Neural progenitor cell (in vitro differentiated cells): ENCODE data around the gene TFCP2L1. TPM values are rescaled to one million over a fixed set of nuclear protein-coding genes. Genes with fewer than 3 reads are reported as not detected.
"Not testable (repeated sequence)": the region's sequence is repeated elsewhere in the genome, so short reads cannot be mapped to it uniquely, and the experiment has no call there.

Experiments
- DNase-seq: peaks from one replicate; pipeline ENCODE4 v3.0.0-alpha.2; 2016; ENCODE audit warnings: low spot score
- H2AFZ ChIP-seq: fragments of 200-600 bp; sonication (generic); replicated peaks from 2 replicates; pipeline ENCODE4 v1.6.1; 2016; ENCODE audit warnings: antibody characterized with exemption
- H3F3A ChIP-seq: fragments of 200-600 bp; sonication (generic); 2 replicates; pipeline ENCODE4 v1.6.1; 2016; ENCODE audit warnings: antibody characterized with exemption, low read depth
- H3K27ac ChIP-seq: fragments of 200-600 bp; sonication (generic); 2 replicates; pipeline ENCODE4 v1.5.1; 2016; ENCODE audit warnings: mild to moderate bottlenecking
- H3K27me3 ChIP-seq: fragments of 200-600 bp; sonication (generic); 2 replicates; pipeline ENCODE4 v1.6.1; 2016; ENCODE audit warnings: mild to moderate bottlenecking, moderate library complexity
- H3K36me3 ChIP-seq: fragments of 200-600 bp; sonication (generic); 2 replicates; pipeline ENCODE4 v1.5.1; 2016
- H3K4me1 ChIP-seq: fragments of 200-600 bp; sonication (generic); 2 replicates; pipeline ENCODE4 v1.6.1; 2016; ENCODE audit warnings: mixed run types
- H3K4me2 ChIP-seq: fragments of 200-600 bp; sonication (generic); 2 replicates; pipeline ENCODE4 v1.6.1; 2016
- H3K4me3 ChIP-seq: fragments of 200-600 bp; sonication (generic); 2 replicates; pipeline ENCODE4 v1.5.1; 2016
- H3K79me2 ChIP-seq: fragments of 200-600 bp; sonication (generic); 2 replicates; pipeline ENCODE4 v1.6.1; 2016; ENCODE audit warnings: low read depth
- H3K9ac ChIP-seq: fragments of 200-600 bp; sonication (generic); 2 replicates; pipeline ENCODE4 v1.6.1; 2016
- H3K9me3 ChIP-seq: fragments of 200-600 bp; sonication (generic); 2 replicates; pipeline ENCODE4 v1.5.1; 2016; ENCODE audit warnings: low read depth
- H4K20me1 ChIP-seq: fragments of 200-600 bp; sonication (generic); 2 replicates; pipeline ENCODE4 v1.6.1; 2016; ENCODE audit warnings: low read depth
- H3K27ac Mint-ChIP-seq: 3 replicates; pipeline ENCODE4 v1.8.0; 2021; ENCODE audit warnings: mixed read lengths
- H3K27me3 Mint-ChIP-seq: 2 replicates; pipeline ENCODE4 v1.8.0; 2022; ENCODE audit warnings: low read depth, mild to moderate bottlenecking, inconsistent platforms, moderate library complexity, mixed read lengths; ENCODE audit not compliant: insufficient read depth
- H3K36me3 Mint-ChIP-seq: 3 replicates; pipeline ENCODE4 v1.8.0; 2021; ENCODE audit warnings: mixed read lengths
- H3K4me1 Mint-ChIP-seq: 3 replicates; pipeline ENCODE4 v1.8.0; 2021; ENCODE audit warnings: mixed read lengths
- H3K4me3 Mint-ChIP-seq: 3 replicates; pipeline ENCODE4 v1.8.0; 2021; ENCODE audit warnings: mild to moderate bottlenecking, moderate library complexity, mixed read lengths
- H3K9me3 Mint-ChIP-seq: 3 replicates; pipeline ENCODE4 v1.8.0; 2020; ENCODE audit warnings: mixed read lengths
- EZH2 ChIP-seq: fragments of 200-600 bp; sonication (generic); IDR thresholded peaks from 2 replicates; pipeline ENCODE4 v1.6.1; 2017; ENCODE audit warnings: antibody characterized with exemption, mild to moderate bottlenecking, moderate library complexity
- EZH2phosphoT487 ChIP-seq: fragments of 200-600 bp; sonication (generic); IDR thresholded peaks from 2 replicates; pipeline ENCODE4 v1.6.1; 2017; ENCODE audit warnings: antibody characterized with exemption
- total RNA-seq: library from RNA; depleted of rRNA; stranded (reverse); fragments of >200 nt; gene quantifications from 2 replicates; pipeline ENCODE4 v1.2.3, GENCODE V29; 2015; ENCODE audit warnings: low replicate concordance
- TF ChIP-seq, protein P1 (sequence below): fragments of 200-600 bp; sonication (generic); IDR thresholded peaks from 2 replicates; pipeline ENCODE4 v1.5.1; 2017; ENCODE audit warnings: antibody characterized with exemption, mild to moderate bottlenecking

The TFCP2L1 gene, protein sequence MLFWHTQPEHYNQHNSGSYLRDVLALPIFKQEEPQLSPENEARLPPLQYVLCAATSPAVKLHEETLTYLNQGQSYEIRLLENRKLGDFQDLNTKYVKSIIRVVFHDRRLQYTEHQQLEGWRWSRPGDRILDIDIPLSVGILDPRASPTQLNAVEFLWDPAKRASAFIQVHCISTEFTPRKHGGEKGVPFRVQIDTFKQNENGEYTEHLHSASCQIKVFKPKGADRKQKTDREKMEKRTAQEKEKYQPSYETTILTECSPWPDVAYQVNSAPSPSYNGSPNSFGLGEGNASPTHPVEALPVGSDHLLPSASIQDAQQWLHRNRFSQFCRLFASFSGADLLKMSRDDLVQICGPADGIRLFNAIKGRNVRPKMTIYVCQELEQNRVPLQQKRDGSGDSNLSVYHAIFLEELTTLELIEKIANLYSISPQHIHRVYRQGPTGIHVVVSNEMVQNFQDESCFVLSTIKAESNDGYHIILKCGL
- total RNA-seq = 0.04 and 0.06 TPM in 2 replicates

DNA sequence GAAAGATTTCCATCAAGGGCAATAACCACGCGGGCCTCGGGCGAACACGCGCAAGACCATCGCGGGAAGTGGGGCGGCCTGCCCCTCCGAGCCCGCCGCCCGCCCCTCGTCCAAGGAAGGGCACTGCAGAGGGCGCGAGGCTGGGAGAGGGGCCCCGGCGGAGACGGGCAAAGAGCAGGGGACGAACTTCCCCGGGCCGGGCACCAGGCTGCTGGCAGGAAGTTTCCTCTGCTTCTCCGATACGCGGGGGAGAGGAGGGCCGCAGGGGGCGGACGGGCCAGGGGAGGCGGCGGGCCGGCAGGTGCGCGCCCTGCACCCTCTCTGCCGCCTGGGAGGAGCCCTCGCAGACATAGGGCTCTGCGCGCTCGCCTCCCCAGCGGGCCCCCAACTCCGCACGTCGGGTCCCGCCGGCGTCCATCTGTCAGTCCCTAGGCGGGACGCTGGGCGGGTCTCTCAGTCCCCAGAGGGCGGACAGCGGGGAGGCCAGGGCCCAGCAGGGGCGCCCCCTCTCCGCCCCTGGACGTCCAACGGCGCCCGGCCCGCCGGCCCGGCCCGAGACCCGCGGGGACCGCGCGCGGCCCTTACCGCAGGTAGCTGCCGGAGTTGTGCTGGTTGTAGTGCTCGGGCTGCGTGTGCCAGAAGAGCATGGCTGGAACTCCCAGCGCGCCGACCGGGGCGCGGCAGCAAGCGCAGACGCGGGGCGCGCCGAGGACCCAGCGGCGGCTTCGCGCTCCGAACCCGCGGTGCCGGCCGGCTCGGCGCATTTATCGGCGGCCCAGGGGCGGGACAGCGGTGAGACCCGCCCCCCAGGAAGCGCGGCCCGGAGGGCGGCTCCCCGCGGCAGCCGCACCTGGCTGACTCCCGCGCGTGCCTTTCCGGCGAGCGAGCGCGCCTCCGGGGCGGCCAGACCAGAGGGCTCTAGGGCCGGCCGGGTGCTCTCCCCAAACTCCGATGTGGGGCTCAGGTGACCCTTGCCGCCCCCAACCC lies at the start of gene TFCP2L1:
TFCP2L1 (minus strand) TSS at position 740 of the 987 bp plus-strand sequence; CDS start at position 647, 93 bp downstream.
- TF ChIP-seq EZH2 = peak; percentile 89
- peak; percentile 85 for TF ChIP-seq EZH2phosphoT487
- TF ChIP-seq, protein P1, sequence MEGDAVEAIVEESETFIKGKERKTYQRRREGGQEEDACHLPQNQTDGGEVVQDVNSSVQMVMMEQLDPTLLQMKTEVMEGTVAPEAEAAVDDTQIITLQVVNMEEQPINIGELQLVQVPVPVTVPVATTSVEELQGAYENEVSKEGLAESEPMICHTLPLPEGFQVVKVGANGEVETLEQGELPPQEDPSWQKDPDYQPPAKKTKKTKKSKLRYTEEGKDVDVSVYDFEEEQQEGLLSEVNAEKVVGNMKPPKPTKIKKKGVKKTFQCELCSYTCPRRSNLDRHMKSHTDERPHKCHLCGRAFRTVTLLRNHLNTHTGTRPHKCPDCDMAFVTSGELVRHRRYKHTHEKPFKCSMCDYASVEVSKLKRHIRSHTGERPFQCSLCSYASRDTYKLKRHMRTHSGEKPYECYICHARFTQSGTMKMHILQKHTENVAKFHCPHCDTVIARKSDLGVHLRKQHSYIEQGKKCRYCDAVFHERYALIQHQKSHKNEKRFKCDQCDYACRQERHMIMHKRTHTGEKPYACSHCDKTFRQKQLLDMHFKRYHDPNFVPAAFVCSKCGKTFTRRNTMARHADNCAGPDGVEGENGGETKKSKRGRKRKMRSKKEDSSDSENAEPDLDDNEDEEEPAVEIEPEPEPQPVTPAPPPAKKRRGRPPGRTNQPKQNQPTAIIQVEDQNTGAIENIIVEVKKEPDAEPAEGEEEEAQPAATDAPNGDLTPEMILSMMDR = no peak
- H3K27me3 Mint-ChIP-seq = peaks cover 52% of the 10 kb centered on the region
- peaks cover 3% of the 10 kb centered on the region for H3K9me3 Mint-ChIP-seq
- H3K4me3 Mint-ChIP-seq = peak within 1 kb of the TSS; percentile 83
- Histone ChIP-seq H3K27ac (no peak within 1 kb of the TSS), H3K4me1 (no peaks in the 10 kb centered on the region), H3K4me2 (peak within 1 kb of the TSS; percentile 99), H4K20me1 (no peaks in the 10 kb centered on the region), H3K9me3 (no peaks in the 10 kb centered on the region), H3K79me2 (no peaks in the 10 kb centered on the region), H3K9ac (no peak within 1 kb of the TSS), H3K36me3 (no peaks in the 10 kb centered on the region), H2AFZ (peak within 1 kb of the TSS; percentile 99), H3K27me3 (peaks cover 65% of the 10 kb centered on the region), H3K4me3 (peak within 1 kb of the TSS; percentile 70), H3F3A (no peaks in the 10 kb centered on the region)
- no peak within 1 kb of the TSS for H3K27ac Mint-ChIP-seq
- DNase-seq = peak; percentile 67
- H3K36me3 Mint-ChIP-seq = no peaks in the 10 kb centered on the region
- H3K4me1 Mint-ChIP-seq = peaks cover 11% of the 10 kb centered on the region

DNA sequence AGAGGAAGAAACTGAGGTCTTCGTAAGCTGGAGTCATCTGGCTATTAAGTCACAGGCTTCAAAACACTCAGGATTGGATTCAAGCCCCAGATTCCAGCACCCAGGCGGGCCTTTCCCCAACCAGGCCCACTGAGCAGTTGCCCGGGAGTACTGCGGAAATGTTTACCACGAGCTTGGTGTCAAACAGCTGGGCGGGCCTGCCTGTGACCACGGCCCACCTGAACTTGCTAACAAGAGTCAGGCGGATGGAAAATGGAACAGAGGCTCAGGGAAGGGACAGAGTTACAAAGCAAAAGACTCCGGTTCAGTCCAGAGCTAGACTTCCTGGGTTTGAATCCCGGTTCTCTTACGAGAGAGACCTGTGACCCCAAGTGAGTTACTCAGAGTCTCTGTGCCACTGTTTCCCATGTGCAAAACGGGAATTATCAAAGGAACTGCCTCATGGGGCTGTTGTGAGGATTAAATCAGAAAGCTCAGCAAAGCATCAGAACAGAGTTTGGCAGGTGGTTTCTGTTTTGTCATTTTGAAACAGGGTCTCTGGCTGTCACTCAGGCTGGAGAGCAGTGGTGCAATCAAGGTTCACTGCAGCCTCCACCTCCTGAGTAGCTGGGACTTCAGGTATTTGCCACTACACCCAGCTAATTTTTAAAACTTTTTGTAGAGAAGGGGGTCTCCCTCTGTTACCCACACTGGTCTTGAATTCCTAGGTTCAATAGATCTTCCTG lies 49.0 kb upstream of the TFCP2L1 start:
- no peak overlapping the region for H3K4me3 Mint-ChIP-seq
- Histone ChIP-seq H3K27me3 (no peaks in the 10 kb centered on the region), H3K4me2 (no peak overlapping the region), H3K4me1 (peaks cover 9% of the 10 kb centered on the region), H2AFZ (no peak overlapping the region), H3K79me2 (no peaks in the 10 kb centered on the region), H3K9me3 (no peaks in the 10 kb centered on the region), H3F3A (no peaks in the 10 kb centered on the region), H3K27ac (no peak overlapping the region), H3K4me3 (no peak overlapping the region), H3K36me3 (no peaks in the 10 kb centered on the region), H4K20me1 (no peaks in the 10 kb centered on the region), H3K9ac (no peak overlapping the region)
- TF ChIP-seq EZH2phosphoT487 (no peak), EZH2 (no peak)
- TF ChIP-seq, protein P1 = no peak
- no peak overlapping the region for H3K27ac Mint-ChIP-seq
- DNase-seq = no peak
- H3K27me3 Mint-ChIP-seq = peaks cover 5% of the 10 kb centered on the region
- peaks cover 6% of the 10 kb centered on the region for H3K36me3 Mint-ChIP-seq
- H3K9me3 Mint-ChIP-seq = no peaks in the 10 kb centered on the region
- H3K4me1 Mint-ChIP-seq = peaks cover 15% of the 10 kb centered on the region

DNA sequence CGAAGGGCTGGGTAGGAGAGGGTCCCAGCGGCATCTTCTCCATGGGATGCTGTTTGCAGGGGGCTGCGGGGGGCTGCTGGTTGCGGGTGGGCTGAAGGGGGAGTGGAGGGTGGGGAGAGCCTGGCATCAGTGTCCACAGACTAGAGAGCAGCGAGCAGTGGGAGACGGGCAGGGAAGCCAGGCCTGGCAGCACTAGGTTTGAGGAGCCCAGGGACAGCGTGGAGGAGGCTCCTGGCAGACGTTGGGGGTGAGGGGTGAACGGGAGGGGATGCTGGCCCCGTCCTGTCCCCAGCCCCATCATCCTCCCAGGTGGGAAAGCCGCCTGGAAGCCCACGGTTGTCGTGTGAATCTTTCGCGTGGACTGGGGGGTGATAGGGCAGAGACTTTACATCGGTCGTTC lies 48.2 kb upstream of the TFCP2L1 start:
- peaks cover 15% of the 10 kb centered on the region for H3K4me1 Mint-ChIP-seq
- Histone ChIP-seq H3K4me3 (no peak overlapping the region), H3K9me3 (no peaks in the 10 kb centered on the region), H3K27ac (no peak overlapping the region), H4K20me1 (no peaks in the 10 kb centered on the region), H3K9ac (no peak overlapping the region), H3K36me3 (no peaks in the 10 kb centered on the region), H3K4me1 (peaks cover 9% of the 10 kb centered on the region), H3F3A (no peaks in the 10 kb centered on the region), H3K27me3 (no peaks in the 10 kb centered on the region), H2AFZ (no peak overlapping the region), H3K4me2 (no peak overlapping the region), H3K79me2 (no peaks in the 10 kb centered on the region)
- DNase-seq = no peak
- no peak overlapping the region for H3K4me3 Mint-ChIP-seq
- TF ChIP-seq, protein P1 = no peak
- TF ChIP-seq EZH2 (no peak), EZH2phosphoT487 (no peak)
- peaks cover 3% of the 10 kb centered on the region for H3K36me3 Mint-ChIP-seq
- H3K9me3 Mint-ChIP-seq = no peaks in the 10 kb centered on the region
- H3K27ac Mint-ChIP-seq = no peak overlapping the region
- peaks cover 5% of the 10 kb centered on the region for H3K27me3 Mint-ChIP-seq

DNA sequence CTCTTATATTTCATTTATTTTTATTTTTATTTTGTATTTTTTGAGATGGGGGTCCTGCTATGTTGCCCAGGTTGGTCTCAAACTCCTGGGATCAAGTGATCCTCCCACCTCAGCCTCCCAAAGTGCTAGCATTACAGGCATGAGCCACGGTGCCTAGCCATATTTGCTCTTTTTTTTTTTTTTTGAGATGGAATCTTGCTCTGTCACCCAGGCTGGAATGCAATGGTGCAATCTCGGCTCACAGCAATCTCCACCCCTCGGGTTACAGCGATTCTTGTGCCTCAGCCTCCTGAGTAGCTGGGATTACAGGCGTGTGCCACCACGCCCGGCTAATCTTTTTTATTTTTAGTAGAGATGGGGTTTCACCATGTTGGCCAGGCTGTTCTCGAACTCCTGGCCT lies 46.3 kb upstream of the TFCP2L1 start:
- not testable (repeated sequence) for H3K9ac ChIP-seq, H3K36me3 Mint-ChIP-seq, H3K9me3 ChIP-seq, H3K27me3 Mint-ChIP-seq, H3K9me3 Mint-ChIP-seq, H4K20me1 ChIP-seq, H3K4me2 ChIP-seq, H3K4me1 ChIP-seq, DNase-seq, H3K27ac ChIP-seq, H2AFZ ChIP-seq, H3F3A ChIP-seq, H3K27me3 ChIP-seq, H3K27ac Mint-ChIP-seq, H3K79me2 ChIP-seq, H3K4me3 Mint-ChIP-seq, H3K36me3 ChIP-seq, H3K4me3 ChIP-seq
- H3K4me1 Mint-ChIP-seq = peaks cover 12% of the 10 kb centered on the region
